Fibroblast of lung (primary cell): ENCODE results near the gene MYBPC2.

Experiments used
- CTCF ChIP-seq, 2 donors: IDR thresholded peaks in 1 of 2; conservative IDR thresholded peaks in 1 of 2; 1 replicate in 1 of 2; 2 replicates in 1 of 2; pipeline ENCODE4 v1.5.1; 2011 to 2012; ENCODE audit warnings: low read length in 2 of 2, control low read depth in 1 of 2, inconsistent platforms in 1 of 2, low read depth in 1 of 2, mild to moderate bottlenecking in 1 of 2
- EZH2 ChIP-seq: IDR thresholded peaks from 2 replicates; pipeline ENCODE4 v1.5.1; 2012; ENCODE audit warnings: low read length, control low read depth, mild to moderate bottlenecking; ENCODE audit errors: missing control alignments

DNA sequence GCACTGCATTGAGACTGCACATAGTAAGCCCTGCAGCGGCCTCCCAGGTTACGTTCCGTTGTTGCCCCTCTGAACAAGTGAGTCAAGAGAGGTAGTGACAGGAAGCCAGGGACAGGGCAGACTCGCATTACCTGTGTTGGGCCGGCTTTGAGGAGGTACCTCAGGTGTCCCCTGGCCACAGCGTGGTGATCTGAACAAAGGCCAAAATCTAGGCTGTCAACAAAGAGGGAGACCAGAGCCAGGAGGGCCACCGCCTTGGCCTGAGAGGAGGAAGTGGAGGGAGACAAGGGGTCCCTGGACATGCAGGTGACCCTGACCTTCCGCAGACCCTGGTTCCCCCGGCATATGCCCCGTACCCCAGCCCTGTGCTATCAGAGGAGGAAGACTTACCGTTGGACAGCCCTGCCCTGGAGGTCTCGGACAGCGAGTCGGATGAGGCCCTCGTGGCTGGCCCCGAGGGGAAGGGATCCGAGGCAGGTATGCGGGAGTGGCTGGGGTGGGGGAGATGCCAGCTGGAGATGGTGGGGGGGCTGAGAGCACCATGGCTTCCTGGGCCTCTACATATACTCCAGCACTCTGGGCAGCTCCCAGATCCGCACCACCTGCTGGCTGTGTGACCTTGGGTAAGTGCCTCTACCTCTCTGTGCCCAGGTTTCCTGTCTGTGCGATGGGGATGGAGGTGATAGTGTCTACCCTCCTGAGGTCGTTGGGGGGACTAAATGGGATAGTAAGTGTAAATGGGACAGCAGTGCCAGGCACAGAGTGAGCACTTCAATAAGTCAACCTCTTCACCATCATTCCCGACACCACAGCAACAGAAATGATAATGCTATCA is 9.2 kb upstream of the MYBPC2 start:
- no peak for TF ChIP-seq CTCF (conservative IDR thresholded peaks at IDR 0.05 in 1 of 2, IDR thresholded peaks at IDR 0.05 in 1 of 2; ENCODE audit: low read depth in 1 of 2, low read length in 2 of 2)
- no peak for TF ChIP-seq EZH2
